ENCODE results near the gene ATP8B3. TPM values are rescaled to one million over a fixed set of nuclear protein-coding genes. Genes with fewer than 3 reads are reported as not detected.

Gene ATP8B3
- total and polyA plus RNA-seq, 9 of the 15 experiments (the other 6 are each of a cell fraction or from before 2014, with no cell fraction given): 1.2 to 12.3 (median 3.8) TPM

- no peak for TF ChIP-seq CSDE1 (IDR thresholded peaks at IDR 0.05)
- TF ChIP-seq, protein P1, sequence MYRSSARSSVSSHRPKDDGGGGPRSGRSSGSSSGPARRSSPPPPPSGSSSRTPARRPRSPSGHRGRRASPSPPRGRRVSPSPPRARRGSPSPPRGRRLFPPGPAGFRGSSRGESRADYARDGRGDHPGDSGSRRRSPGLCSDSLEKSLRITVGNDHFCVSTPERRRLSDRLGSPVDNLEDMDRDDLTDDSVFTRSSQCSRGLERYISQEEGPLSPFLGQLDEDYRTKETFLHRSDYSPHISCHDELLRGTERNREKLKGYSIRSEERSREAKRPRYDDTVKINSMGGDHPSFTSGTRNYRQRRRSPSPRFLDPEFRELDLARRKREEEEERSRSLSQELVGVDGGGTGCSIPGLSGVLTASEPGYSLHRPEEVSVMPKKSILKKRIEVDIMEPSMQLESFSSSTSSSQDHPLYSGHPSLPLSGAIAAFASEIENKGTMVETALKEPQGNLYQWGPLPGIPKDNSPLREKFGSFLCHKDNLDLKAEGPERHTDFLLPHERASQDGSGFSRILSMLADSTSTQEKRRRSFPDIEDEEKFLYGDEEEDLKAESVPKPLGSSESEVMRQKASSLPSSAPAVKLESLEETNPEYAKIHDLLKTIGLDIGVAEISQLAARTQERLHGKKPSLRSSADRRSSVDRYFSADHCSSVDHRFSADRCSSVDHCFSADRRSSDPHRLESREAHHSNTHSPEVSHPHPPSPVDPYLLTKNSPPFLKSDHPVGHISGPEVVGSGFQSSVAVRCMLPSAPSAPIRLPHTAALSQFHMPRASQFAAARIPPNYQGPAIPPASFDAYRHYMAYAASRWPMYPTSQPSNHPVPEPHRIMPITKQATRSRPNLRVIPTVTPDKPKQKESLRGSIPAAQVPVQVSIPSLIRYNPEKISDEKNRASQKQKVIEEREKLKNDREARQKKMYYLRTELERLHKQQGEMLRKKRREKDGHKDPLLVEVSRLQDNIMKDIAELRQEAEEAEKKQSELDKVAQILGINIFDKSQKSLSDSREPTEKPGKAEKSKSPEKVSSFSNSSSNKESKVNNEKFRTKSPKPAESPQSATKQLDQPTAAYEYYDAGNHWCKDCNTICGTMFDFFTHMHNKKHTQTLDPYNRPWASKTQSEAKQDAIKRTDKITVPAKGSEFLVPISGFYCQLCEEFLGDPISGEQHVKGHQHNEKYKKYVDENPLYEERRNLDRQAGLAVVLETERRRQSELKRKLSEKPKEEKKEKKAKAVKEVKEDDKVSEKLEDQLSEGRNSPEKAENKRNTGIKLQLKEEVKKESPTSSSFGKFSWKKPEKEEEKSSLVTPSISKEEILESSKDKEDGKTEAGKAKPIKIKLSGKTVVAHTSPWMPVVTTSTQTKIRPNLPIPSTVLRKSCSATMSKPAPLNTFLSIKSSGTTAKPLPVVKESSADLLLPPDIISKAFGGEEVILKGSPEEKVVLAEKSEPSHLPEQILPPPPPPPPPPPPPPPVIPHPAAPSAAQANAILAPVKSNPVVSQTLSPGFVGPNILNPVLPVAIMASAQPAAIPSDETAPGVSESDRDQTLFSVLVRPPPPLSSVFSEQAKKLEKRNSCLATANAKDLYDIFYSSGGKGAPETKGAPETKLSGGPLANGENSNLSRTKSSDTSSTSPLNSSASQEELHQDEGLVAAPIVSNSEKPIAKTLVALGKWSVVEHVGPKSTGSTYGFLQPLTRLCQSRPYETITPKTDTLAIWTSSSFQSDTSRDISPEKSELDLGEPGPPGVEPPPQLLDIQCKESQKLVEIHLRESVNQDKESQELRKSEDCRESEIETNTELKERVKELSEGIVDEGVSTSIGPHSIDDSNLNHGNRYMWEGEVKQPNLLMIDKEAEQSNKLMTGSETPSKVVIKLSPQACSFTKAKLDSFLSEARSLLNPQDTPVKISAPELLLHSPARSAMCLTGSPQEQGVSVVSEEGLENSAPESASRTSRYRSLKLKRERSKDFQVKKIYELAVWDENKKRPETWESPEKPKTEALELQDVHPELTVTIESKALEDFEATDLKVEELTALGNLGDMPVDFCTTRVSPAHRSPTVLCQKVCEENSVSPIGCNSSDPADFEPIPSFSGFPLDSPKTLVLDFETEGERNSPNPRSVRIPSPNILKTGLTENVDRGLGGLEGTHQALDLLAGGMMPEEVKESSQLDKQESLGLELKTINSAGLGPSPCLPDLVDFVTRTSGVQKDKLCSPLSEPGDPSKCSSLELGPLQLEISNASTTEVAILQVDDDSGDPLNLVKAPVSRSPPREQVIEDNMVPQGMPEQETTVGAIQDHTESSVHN (IDR thresholded peaks at IDR 0.05; ENCODE audit: borderline replicate concordance in 1 of 2, low read depth in 1 of 2): no peak
- TF ChIP-seq ZNF57 (CRISPR knock-in tag; IDR thresholded peaks at IDR 0.05): no peak
- TF ChIP-seq, protein P2, sequence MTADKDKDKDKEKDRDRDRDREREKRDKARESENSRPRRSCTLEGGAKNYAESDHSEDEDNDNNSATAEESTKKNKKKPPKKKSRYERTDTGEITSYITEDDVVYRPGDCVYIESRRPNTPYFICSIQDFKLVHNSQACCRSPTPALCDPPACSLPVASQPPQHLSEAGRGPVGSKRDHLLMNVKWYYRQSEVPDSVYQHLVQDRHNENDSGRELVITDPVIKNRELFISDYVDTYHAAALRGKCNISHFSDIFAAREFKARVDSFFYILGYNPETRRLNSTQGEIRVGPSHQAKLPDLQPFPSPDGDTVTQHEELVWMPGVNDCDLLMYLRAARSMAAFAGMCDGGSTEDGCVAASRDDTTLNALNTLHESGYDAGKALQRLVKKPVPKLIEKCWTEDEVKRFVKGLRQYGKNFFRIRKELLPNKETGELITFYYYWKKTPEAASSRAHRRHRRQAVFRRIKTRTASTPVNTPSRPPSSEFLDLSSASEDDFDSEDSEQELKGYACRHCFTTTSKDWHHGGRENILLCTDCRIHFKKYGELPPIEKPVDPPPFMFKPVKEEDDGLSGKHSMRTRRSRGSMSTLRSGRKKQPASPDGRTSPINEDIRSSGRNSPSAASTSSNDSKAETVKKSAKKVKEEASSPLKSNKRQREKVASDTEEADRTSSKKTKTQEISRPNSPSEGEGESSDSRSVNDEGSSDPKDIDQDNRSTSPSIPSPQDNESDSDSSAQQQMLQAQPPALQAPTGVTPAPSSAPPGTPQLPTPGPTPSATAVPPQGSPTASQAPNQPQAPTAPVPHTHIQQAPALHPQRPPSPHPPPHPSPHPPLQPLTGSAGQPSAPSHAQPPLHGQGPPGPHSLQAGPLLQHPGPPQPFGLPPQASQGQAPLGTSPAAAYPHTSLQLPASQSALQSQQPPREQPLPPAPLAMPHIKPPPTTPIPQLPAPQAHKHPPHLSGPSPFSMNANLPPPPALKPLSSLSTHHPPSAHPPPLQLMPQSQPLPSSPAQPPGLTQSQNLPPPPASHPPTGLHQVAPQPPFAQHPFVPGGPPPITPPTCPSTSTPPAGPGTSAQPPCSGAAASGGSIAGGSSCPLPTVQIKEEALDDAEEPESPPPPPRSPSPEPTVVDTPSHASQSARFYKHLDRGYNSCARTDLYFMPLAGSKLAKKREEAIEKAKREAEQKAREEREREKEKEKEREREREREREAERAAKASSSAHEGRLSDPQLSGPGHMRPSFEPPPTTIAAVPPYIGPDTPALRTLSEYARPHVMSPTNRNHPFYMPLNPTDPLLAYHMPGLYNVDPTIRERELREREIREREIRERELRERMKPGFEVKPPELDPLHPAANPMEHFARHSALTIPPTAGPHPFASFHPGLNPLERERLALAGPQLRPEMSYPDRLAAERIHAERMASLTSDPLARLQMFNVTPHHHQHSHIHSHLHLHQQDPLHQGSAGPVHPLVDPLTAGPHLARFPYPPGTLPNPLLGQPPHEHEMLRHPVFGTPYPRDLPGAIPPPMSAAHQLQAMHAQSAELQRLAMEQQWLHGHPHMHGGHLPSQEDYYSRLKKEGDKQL (CRISPR knock-in tag; IDR thresholded peaks at IDR 0.05; ENCODE audit: borderline replicate concordance): no peak
- no peak for TF ChIP-seq PHF21A (IDR thresholded peaks at IDR 0.05; ENCODE audit: borderline replicate concordance, low read depth)
- TF ChIP-seq RFX5 (IDR thresholded peaks at IDR 0.05; ENCODE audit: low read depth, low read length): no peak
- no peak for TF ChIP-seq ZNF79 (CRISPR knock-in tag; IDR thresholded peaks at IDR 0.05; ENCODE audit: low read depth)
- no peak for TF ChIP-seq ZNF274 (IDR thresholded peaks at IDR 0.05; ENCODE audit: borderline replicate concordance, low read depth, low read length)
- no peak; the same call in 1 of the 2 replicates for TF ChIP-seq KHSRP (IDR thresholded peaks at IDR 0.05)
- TF ChIP-seq BRF1 (IDR thresholded peaks at IDR 0.05; ENCODE audit: borderline replicate concordance, extremely low read depth, insufficient read length): no peak
- peak; percentile 76 for TF ChIP-seq CEBPG (CRISPR knock-in tag; IDR thresholded peaks at IDR 0.05)
- TF ChIP-seq CEBPG (tag; conservative IDR thresholded peaks at IDR 0.05 in 1 of 2, IDR thresholded peaks at IDR 0.05 in 1 of 2): peak; percentile 69 to 81
- TF ChIP-seq CXXC5 (CRISPR knock-in tag; IDR thresholded peaks at IDR 0.05): peak; percentile 86
- peak; percentile 78 for TF ChIP-seq PHB2 (IDR thresholded peaks at IDR 0.05; ENCODE audit: low read depth)
These were observed 24.6 kb upstream of the ATP8B3 start (continued) for GRCh38 chr19:1836458-1837221.
